Activated T-helper 2 cell treated with anti-CD3 and anti-CD28 coated beads, Interferon-gamma antibody, Interleukin-2, Interleukin-4, amounts not matched to agents 10 μg/mL and 5 μg/mL and 100 μg/mL, durations not matched to agents 14 hours and 24 hours and 36 hours (primary cell): Measurements from ENCODE around the gene TRANK1. TPM values are rescaled to one million over a fixed set of nuclear protein-coding genes. Genes with fewer than 3 reads are reported as not detected.
A peak's percentile ranks its signal among the peaks of the same experiment; 100 is the strongest.
"Not testable (repeated sequence)": the region's sequence is repeated elsewhere in the genome, so short reads cannot be mapped to it uniquely, and the experiment has no call there.

ENCODE experiments used
- DNase-seq: peaks from one replicate; pipeline ENCODE4 v3.0.0; 2021; ENCODE audit warnings: low spot score
- H3K27ac Mint-ChIP-seq: one replicate; pipeline ENCODE4 v1.8.0; 2021; ENCODE audit warnings: mixed read lengths
- H3K27me3 Mint-ChIP-seq: one replicate; pipeline ENCODE4 v1.8.0; 2021; ENCODE audit warnings: low read depth, mixed read lengths
- H3K36me3 Mint-ChIP-seq: one replicate; pipeline ENCODE4 v1.8.0; 2021; ENCODE audit warnings: low read depth, mixed read lengths
- H3K4me1 Mint-ChIP-seq: one replicate; pipeline ENCODE4 v1.8.0; 2021; ENCODE audit warnings: low read depth, mixed read lengths
- H3K4me3 Mint-ChIP-seq: one replicate; pipeline ENCODE4 v1.8.0; 2021; ENCODE audit warnings: low read depth, mild to moderate bottlenecking, moderate library complexity, mixed read lengths
- H3K9me3 Mint-ChIP-seq: one replicate; pipeline ENCODE4 v1.8.0; 2021; ENCODE audit warnings: mixed read lengths
- intact Hi-C: fragments of 100-400 bp; cut with micrococcal nuclease; formaldehyde crosslinking; loops from one replicate; pipeline ENCODE4 v1.15.1; 2023
- total RNA-seq: library from RNA; stranded (reverse); gene quantifications from 2 replicates; pipeline ENCODE4 v1.2.3, GENCODE V29; 2022

Gene TRANK1
- total RNA-seq, 1 donor from 2014 or later, result 1.1 TPM

DNA sequence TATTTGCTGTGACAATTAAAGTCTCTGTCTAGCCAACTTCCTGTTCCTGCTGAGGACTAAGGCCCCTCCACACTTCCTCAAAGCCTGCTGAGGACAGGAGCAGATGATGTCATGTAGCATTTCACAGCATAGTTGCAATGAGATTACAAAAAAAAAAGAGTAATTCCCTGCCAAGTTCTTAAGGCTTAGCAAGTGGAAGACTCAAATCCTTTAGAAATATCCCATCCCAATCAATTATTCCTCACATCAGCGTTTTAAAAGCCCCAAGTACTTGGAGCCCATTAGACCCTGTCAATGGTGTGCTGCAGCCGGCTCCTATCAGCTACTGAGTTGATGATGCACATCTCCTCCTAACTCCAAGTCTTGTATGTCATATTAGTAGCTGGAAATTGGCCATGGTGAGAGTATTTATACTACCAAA, 51.7 kb downstream of the TRANK1 start:
- Mint-ChIP-seq H3K36me3 (peaks cover 65% of the 10 kb centered on the region), H3K4me1 (peaks cover 14% of the 10 kb centered on the region), H3K9me3 (no peaks in the 10 kb centered on the region), H3K27me3 (no peaks in the 10 kb centered on the region), H3K27ac (no peak overlapping the region), H3K4me3 (no peak overlapping the region)
- intact Hi-C loops, result no loop called here
- DNase-seq, result no peak

DNA sequence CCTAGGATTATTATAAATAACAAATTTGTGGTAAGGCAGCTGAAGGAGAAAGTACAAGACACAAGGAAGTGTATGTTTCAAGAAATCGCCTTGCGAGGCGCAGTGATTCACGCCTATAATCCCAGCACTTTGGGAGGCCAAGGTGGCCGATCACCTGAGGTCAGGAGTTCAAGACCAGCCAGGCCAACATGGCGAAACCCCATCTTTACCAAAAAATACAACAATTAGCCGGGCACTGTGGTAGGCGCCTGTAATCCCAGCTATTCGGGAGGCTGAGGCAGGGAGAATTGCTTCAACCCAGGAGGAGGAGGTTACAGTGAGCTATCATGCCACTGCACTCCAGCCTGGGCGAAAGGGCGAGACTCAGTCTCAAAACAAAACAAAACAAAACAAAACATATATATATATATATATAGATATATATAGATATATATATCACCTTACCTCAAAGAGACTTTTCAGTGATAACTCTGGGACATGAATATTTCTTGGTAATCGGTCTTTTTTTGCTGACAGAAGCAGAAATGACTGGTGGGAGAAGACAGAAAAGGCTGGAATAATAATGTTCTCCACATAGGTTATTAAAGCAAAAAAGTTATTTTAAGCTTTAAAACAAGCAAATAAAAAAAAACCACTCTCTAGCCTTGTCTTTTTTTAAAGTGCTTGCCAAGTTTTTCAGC, 52.3 kb downstream of the TRANK1 start:
- intact Hi-C loops, result no loop called here
- peaks cover 14% of the 10 kb centered on the region for H3K4me1 Mint-ChIP-seq
- DNase-seq, result no peak
- no peak overlapping the region for H3K27ac Mint-ChIP-seq
- no peaks in the 10 kb centered on the region for H3K9me3 Mint-ChIP-seq
- H3K27me3 Mint-ChIP-seq, result no peaks in the 10 kb centered on the region
- peaks cover 65% of the 10 kb centered on the region for H3K36me3 Mint-ChIP-seq
- no peak overlapping the region for H3K4me3 Mint-ChIP-seq

DNA sequence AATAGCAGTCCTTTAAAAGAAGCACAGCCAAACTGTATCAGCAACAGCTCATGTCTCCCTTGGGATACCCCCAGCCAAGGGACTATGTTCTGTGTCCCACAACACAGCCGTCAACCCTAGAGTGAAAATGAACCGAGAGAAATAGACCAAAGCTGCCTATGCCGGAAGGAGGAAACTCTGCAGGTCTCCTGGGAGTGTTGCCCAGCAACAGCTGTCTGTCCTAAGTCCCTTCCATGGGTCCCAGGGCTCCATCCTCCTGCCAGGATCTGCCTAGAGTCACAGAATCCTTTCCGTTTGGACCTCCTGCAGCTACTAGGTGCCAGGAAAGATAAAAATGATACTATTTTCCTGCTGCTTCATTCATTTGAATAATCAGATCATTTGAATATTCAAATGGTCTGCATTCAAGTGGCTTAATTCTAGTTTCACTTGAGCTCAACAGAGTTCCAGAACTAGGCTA, 53.1 kb downstream of the TRANK1 start:
- Mint-ChIP-seq H3K4me1 (peaks cover 14% of the 10 kb centered on the region), H3K27ac (no peak overlapping the region), H3K36me3 (peaks cover 67% of the 10 kb centered on the region), H3K27me3 (no peaks in the 10 kb centered on the region), H3K4me3 (no peak overlapping the region), H3K9me3 (no peaks in the 10 kb centered on the region)
- DNase-seq, result no peak
- intact Hi-C loops, result no loop called here

DNA sequence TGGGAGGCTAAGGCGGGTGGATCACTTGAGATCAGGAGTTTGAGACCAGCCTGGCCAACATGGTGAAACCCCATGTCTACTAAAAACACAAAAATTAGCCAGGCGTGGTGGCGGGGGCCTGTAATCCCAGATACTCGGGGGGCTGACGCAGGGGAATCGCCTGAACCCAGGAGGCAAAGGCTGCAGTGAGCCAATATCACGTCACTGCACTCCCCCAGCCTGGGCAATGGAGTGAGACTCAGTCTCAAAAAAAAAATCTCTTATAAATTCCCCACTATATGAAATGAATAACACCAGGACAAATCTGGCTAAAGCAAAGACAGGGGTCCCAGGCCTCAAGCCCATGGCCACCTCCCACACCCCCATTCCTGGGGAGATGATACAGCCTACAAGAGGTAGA, 53.8 kb downstream of the TRANK1 start:
- DNase-seq, intact Hi-C loops, H3K9me3 Mint-ChIP-seq, H3K27ac Mint-ChIP-seq, H3K27me3 Mint-ChIP-seq, H3K4me3 Mint-ChIP-seq: not testable (repeated sequence)
- Mint-ChIP-seq H3K36me3 (peaks cover 66% of the 10 kb centered on the region), H3K4me1 (peaks cover 14% of the 10 kb centered on the region)

DNA sequence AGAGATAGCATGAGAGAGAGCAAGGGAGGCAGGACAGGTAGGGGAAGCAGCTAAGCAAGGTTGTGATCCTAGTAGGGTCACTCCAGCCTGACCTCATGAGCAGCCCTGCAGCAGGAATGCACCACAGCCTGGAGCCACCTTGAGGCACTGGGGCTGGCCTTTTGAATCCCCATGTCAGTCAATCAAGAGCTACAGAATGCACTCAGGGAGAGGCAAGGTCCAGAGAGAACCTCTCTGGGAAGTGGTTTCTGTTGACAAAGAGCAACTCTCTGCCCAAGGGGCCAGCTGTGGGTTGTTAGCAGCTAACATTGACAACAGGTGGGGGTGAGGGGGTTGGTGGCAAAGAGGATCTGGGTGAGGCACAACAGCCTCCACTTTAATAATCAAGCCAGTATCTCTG, 54.6 kb downstream of the TRANK1 start:
- no peak for DNase-seq

DNA sequence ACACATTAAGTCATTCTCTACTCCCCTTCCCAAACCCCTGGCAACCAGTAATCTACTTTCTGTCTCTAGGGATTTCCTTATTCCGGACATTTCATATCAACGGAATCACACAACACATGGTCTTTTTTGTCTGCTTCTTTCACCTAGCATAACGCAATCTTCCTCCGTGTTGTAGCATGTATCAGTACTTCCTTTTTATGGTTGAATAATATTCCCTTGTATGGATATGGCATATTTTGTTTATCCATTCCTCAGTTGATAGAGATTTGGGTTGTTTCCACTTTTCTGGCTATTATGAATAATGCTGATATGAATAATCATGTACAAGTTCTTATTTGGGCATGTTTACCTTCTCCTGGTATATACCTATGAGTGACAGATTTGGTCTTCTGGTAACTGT, 63.1 kb downstream of the TRANK1 start:
- H3K4me1 Mint-ChIP-seq, result peaks cover 13% of the 10 kb centered on the region
- peaks cover 11% of the 10 kb centered on the region for H3K36me3 Mint-ChIP-seq
- H3K27ac Mint-ChIP-seq, result no peak overlapping the region
- no peak for DNase-seq
- H3K27me3 Mint-ChIP-seq, result peaks cover 4% of the 10 kb centered on the region
- no peaks in the 10 kb centered on the region for H3K9me3 Mint-ChIP-seq
- intact Hi-C loops, result no loop called here
- no peak overlapping the region for H3K4me3 Mint-ChIP-seq

More for the DNA sequence above, 54.6 kb downstream of the TRANK1 start:
- H3K27ac Mint-ChIP-seq, result no peak overlapping the region
- peaks cover 65% of the 10 kb centered on the region for H3K36me3 Mint-ChIP-seq
- intact Hi-C loops, result no loop called here
- H3K27me3 Mint-ChIP-seq, result no peaks in the 10 kb centered on the region
- H3K4me1 Mint-ChIP-seq, result peaks cover 7% of the 10 kb centered on the region
- no peaks in the 10 kb centered on the region for H3K9me3 Mint-ChIP-seq
- H3K4me3 Mint-ChIP-seq, result no peak overlapping the region

DNA sequence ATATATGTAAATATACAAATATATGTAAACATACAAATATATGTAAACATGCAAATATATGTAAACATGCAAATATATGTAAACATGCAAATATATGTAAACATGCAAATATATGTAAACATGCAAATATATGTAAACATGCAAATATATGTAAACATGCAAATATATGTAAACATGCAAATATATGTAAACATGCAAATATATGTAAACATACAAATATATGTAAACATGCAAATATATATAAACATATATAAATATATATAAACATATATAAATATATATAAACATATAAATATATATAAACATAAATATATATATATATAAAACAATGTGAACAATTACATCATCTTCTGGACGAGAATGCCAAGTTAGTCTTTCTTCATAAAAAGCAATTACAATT, 65.0 kb downstream of the TRANK1 start:
- DNase-seq, intact Hi-C loops: not testable (repeated sequence)
- peaks cover 27% of the 10 kb centered on the region for H3K4me1 Mint-ChIP-seq

DNA sequence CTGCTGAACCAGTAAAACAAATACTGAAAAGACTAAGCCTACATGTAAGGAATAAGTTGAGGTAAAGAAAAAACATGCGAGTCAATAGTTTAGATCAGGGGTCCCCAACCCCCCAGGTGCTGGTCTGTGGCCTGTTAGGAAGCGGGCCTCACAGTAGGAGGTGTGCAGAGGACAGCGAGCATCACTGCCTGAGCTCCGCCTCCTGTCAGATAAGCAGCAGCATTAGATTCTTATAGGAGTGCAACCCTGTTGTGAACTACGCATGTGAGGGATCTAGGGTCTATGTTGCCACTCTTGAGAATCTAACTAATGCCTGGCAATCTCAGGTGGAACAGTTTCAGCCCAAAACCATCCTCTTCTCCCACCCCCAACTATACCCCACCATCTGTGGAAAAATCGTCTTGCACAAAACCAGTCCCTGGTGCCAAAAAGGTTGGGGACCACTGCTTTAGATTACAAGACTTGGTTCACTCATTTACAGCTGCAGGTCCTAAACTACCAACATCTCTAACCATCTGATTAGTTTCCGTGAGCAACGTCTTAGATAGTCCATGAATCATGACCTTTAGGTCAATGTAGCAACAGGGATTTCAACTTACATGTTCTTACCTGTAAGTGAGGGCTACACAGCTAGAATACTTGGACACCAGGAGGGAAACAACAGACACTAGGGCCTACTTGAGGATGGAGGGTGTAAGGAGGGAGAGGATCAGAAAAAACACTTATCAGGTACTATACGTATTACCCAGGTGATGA, 66.7 kb downstream of the TRANK1 start:
- no peak for DNase-seq
- peaks cover 9% of the 10 kb centered on the region for H3K36me3 Mint-ChIP-seq
- no peaks in the 10 kb centered on the region for H3K9me3 Mint-ChIP-seq

More for the DNA sequence above, 65.0 kb downstream of the TRANK1 start:
- not testable (repeated sequence) for H3K27ac Mint-ChIP-seq, H3K36me3 Mint-ChIP-seq, H3K9me3 Mint-ChIP-seq, H3K4me3 Mint-ChIP-seq, H3K27me3 Mint-ChIP-seq

DNA sequence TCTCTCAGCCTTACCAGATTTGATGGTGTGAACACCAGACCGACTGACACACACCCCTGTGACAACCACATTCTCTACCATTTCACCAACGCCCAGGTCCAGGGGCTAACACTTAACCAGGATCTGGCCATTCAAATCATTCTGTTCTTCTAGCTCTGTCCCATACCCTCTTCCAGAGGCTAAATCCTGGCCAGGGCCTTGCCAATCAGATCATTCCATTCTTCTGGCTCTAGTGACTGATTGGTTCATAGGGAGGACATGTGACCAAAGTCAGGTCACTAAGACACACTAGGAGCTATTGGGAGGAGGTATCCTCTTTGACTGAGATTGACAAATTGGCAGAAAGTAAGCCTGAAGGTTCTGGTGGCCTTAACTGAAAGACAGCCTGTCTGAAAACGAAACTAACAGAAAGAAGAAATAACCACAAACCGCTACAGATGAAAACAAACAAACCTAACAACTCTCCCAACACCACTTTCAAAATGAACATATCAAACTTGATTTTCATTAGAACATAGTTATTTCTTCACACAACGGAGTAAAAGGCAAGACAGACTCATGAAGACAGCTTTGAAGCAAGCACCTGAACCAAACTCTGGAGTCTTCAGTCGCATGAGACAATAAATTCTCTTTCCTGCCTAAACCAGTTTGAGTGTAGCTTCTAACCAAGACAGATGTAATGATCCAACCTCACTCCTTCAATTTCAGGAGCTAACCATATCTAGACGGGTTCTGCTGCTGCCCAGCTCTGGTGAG, 68.5 kb downstream of the TRANK1 start:
- peak overlapping the region; percentile 48 for H3K4me3 Mint-ChIP-seq
- peaks cover 20% of the 10 kb centered on the region for H3K27me3 Mint-ChIP-seq
- peak overlapping the region; percentile 72 for H3K27ac Mint-ChIP-seq
- H3K36me3 Mint-ChIP-seq, result peaks cover 4% of the 10 kb centered on the region
- intact Hi-C loops, result loop anchor here (1.0 to 2.0 kb wide), 6 partner anchors 24 to 82 kb away; no protein-coding TSS in a partner anchor
- DNase-seq, result peak; percentile 28
- H3K4me1 Mint-ChIP-seq, result peaks cover 27% of the 10 kb centered on the region
- no peaks in the 10 kb centered on the region for H3K9me3 Mint-ChIP-seq

More for the DNA sequence above, 66.7 kb downstream of the TRANK1 start:
- intact Hi-C loops, result loop anchor here (2.0 kb wide), 3 partner anchors 23 to 81 kb away; no protein-coding TSS in a partner anchor
- Mint-ChIP-seq H3K4me3 (no peak overlapping the region), H3K27me3 (peaks cover 14% of the 10 kb centered on the region), H3K27ac (no peak overlapping the region), H3K4me1 (peaks cover 27% of the 10 kb centered on the region)

DNA sequence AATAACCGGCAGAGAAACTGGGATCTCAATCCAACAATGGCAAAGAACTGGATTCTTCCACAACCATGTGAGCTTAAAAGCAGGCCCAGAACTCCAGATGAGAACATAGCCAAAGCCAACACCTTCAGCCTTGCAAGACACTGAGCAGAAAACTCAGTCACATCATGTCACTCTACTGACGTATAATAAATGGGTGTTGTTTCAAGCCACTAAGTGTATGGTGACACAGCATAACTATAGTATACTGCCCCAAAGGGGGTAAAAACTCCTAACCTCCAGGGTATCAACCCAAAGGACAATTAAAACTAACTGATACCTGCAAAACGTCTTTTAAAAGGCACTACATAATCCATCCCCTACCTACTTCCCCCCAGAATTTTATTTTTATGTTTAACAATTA, 69.5 kb downstream of the TRANK1 start:
- peaks cover 4% of the 10 kb centered on the region for H3K36me3 Mint-ChIP-seq
- no peak for DNase-seq
- H3K27me3 Mint-ChIP-seq, result peaks cover 21% of the 10 kb centered on the region
- H3K4me3 Mint-ChIP-seq, result no peak overlapping the region
- H3K9me3 Mint-ChIP-seq, result no peaks in the 10 kb centered on the region
- peaks cover 27% of the 10 kb centered on the region for H3K4me1 Mint-ChIP-seq
- intact Hi-C loops, result no loop called here
- H3K27ac Mint-ChIP-seq, result no peak overlapping the region

DNA sequence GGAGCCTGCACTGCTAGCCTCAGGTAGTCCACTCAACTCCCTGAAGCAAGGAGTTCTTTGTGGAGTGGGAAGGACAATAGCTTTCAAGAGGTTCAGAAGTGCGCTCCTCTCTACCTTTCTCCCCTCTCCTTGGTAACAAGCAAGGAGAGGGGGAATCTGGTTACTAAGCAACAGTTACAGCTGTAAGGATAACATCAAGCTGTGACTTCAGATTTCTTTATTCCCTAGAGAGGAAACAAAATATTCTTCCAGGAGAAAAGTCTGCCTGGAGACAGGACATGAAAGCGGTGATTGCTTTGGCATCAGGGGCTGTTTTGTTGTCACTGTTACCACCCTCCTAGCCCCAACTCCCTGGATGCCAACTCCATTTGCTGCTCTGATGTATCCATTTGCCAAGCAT, 70.4 kb downstream of the TRANK1 start:
- peaks cover 7% of the 10 kb centered on the region for H3K36me3 Mint-ChIP-seq

DNA sequence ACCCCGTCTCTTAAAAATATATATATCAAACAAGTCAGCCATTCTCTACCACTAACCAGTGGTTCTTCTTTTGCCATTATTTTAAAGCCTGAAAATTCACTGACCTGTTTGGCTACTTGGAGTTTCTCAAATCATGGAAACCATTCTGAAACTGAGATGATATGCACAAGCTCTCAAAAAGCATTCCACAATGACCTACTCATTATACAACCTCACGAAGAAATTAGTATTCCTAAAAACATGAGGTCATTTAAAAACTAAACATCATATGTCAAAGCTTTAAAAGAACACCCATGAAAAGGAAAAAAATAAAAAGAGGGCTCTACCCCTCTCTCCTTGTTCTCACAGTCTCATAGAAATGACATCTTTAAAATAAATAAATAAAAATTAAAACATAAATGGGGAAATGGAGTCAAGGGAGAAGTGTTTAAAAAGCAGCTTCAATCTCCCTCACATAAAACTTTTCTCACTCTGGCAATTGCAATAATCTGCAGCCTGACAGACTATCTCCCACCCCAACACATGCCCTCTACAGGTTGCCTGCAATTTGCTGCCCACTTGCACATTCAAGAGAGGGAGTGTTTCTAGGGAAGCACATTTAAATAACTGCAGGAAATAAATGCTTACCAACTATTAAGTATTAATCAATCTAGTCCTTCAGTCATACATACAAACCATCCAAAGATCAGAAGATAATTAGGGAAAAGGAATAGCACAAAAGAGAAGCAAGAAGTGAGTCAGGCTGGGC, 73.3 kb downstream of the TRANK1 start:
- no peak for DNase-seq
- H3K27ac Mint-ChIP-seq, result no peak overlapping the region
- H3K4me3 Mint-ChIP-seq, result no peak overlapping the region
- H3K27me3 Mint-ChIP-seq, result peaks cover 29% of the 10 kb centered on the region
- peaks cover 13% of the 10 kb centered on the region for H3K4me1 Mint-ChIP-seq
- intact Hi-C loops, result no loop called here
- H3K9me3 Mint-ChIP-seq, result no peaks in the 10 kb centered on the region
- H3K36me3 Mint-ChIP-seq, result peaks cover 7% of the 10 kb centered on the region

More for the DNA sequence above, 70.4 kb downstream of the TRANK1 start:
- H3K27ac Mint-ChIP-seq, result no peak overlapping the region
- H3K4me3 Mint-ChIP-seq, result no peak overlapping the region
- H3K9me3 Mint-ChIP-seq, result no peaks in the 10 kb centered on the region
- no peak for DNase-seq
- peaks cover 27% of the 10 kb centered on the region for H3K4me1 Mint-ChIP-seq
- H3K27me3 Mint-ChIP-seq, result peaks cover 22% of the 10 kb centered on the region
- intact Hi-C loops, result no loop called here
